Activated T-cell treated with anti-CD3 and anti-CD28 coated beads for 1 hour (primary cell): ENCODE measurements around the gene GRIA1.

ENCODE experiments used
- DNase-seq: peaks from one replicate; pipeline ENCODE4 v3.0.0-alpha.2; 2020; ENCODE audit warnings: low read depth

GRIA1 gene

GRCh38 chr5:153490118-153491037 lies at the start of gene GRIA1:
GRIA1 (plus strand) TSS chr5:153490670.
- DNase-seq = no peak

- DNase-seq = no peak
Measured at GRCh38 chr5:153445875-153446579, 44.4 kb upstream of the GRIA1 start.

DNA sequence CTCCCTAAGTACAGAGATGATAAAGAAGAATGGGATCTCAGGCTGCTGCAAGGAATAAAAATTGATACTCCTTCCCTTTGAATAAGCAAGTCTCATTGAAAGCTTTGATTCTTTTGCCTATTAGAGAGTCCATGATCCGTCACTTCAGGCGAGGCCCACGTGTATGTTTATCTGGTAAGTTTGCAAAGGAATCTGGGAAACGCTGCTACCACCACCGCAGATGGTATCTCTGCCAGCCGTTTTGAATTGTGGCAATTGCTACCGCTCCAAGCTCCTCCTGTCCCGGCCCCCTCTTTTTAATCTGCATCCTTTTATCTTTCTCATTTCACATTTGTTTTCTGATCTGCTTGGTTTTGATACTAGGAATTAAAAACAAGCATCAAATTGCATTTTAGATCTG lies 42.9 kb upstream of the GRIA1 start:
- DNase-seq = no peak

- DNase-seq = no peak
Measured at GRCh38 chr5:153456354-153456753, 34.1 kb upstream of the GRIA1 start.

DNA sequence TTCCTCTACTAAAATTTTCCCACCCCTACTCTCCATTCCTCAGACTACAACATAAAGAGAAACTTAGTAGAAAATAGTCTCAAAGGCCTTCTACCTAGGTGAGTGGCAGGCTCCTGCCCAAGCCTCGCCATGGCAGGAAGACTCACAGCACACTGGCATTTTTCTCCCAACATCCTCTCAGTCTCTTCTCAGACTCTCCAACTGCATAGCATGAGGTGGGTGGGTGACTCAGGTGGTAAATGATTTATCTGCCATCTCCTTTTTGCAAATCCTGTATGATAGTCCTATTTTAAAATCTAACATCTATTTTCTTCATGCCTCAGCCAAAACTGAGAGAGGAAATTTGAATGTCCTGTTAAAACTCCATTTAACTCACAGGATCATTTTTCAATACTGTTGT lies 33.5 kb upstream of the GRIA1 start:
- no peak for DNase-seq

DNA sequence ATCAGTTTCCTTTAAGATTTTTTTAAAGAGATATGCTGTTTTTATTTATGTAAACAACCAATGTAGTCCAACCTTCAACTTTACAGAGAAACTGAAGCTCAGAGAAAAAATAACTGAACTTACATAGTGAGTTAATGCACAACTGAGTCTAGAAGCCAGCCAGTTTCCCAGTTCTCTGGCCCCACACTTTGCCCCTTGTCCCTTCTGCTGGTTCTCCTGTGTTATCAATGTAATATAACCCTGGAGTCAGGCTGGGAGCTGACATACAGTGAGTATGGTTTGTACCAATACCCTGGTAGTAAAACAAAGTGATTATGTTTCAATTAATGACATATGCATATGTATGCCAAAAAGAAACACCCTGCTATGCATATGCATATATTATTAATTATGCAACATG lies 32.2 kb upstream of the GRIA1 start:
- DNase-seq = no peak

DNA sequence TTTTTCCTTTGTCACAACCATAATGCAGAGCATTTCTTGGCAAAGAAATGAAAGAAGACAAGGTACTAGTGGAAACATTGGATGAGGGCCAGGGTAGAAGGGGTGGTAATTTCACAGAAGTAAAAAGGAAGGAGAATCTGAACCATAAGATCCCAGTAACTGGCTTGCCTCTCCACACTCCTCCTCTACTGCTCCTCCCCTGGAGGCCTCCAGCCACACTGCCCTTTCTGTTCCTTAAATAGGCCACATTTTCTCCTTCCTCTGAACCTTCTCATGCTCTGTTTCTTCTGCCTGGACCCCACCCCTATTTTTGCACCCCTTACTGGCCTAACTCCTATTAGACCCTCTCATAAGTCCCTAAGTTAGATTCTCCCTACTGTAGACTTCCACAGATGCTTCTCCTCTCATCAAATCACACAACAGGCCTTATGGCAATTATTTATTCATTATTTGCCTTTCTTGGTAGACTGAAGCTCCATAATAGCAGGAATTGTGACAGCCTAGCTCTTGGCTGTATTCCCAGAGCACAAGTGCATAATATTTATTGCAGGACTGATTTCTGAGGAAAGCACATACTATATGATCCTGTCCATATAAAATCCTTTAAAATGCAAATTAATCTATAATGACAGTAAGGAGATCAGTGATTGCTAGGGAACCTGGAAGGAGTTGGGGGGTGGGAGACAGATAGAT lies 31.3 kb upstream of the GRIA1 start:
- no peak for DNase-seq

DNA sequence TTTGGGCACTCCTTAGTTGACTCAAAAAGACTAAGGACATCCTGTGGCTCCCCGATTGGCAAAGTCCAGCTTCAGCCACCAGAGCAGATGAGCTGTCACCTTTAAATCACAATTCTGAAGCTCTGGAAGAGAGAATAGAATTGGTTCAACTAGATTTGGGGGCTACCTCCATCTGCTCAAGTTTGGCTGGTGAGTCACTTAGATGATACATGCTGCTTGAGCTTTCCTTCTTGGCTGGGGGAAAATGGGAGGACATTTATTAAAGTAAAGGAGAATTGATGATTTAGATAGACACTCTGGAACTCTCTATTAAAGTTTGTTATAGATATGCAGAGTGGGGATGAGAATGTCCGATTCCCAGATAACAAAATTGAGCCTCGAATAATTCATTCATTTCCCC lies 30.0 kb upstream of the GRIA1 start:
- DNase-seq = no peak

DNA sequence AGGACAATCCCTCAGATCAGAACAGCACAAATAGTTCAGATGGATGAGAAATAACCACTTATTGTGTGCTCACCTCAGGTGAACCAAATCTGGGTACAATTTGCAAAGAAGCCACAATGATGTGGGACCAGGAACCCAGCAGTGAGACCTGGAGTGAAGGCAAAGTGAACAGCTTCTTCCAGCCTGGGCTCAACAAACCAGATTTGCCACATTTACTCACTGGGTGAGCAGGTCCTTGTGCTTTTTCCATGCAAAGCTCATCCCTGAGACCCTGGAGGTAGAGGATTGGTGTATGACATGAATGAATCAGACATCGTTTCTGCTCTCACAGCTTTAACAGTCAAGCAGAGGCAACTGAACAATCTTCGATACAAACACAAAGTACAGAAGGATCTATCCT lies 29.1 kb upstream of the GRIA1 start:
- no peak for DNase-seq

GRCh38 chr5:153463806-153464205 lies 26.7 kb upstream of the GRIA1 start:
- DNase-seq = no peak

- DNase-seq = no peak
Measured at GRCh38 chr5:153467546-153467945, 22.9 kb upstream of the GRIA1 start.

DNA sequence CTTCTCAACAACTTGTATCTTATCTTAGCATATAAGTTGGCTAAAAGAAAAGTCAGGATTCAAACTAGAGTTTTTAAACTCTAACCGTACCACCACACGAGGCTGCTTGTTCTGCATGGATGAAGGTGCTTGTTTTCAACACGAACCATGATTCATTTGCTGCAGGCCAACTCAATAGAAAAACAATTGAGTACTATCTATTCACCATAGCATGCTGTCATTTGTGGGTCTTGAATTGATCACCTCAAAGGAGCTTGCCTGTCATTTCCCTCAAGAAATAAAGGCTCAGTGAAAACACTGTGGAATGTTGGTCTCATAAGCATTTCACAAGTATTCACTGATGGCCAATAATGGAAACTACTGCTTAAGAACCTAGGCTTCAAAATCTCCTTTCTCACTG lies 21.0 kb upstream of the GRIA1 start:
- DNase-seq = no peak

DNA sequence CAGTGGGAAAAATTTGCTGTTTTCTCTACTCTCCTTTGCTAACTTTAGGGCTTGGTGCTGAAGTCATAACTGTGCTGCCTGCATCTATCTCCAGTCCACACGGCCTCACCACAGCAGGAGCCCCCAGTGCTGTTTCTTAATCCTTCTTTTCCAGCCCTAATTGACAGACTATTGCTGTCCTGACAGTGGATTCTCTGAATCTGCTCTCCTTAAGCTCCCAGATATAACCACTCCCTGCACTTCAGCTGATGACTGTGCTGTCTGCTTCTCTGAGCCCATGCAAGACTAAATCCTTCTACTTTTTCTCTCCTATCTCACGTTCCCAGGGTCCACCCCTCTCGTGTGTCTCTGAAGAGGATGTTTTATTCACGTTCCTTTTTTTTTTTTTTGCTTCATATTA lies 19.7 kb upstream of the GRIA1 start:
- DNase-seq = no peak

- DNase-seq = no peak
Measured at GRCh38 chr5:153476767-153477166, 13.7 kb upstream of the GRIA1 start.

- DNase-seq = no peak
Measured at GRCh38 chr5:153480401-153480800, 10.1 kb upstream of the GRIA1 start.

DNA sequence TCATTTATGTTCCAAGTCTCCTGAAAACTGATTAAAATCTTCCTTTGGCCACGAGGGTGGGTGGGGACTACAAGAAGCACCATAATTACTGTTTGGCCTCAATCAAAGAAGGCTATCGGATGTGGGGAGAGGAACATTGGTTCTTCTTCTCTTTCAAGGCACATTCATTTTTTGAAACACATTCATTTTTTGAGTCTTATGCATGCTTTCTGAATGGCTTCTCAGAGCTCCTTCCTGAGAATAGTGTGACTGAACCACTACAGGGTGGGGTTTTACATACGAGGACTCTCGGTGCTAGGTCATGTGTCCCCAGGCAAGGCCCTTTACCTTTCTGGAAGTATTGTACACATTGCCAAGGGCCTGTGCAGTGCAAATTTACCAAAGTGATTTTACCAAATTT lies 7.0 kb upstream of the GRIA1 start:
- DNase-seq = no peak

DNA sequence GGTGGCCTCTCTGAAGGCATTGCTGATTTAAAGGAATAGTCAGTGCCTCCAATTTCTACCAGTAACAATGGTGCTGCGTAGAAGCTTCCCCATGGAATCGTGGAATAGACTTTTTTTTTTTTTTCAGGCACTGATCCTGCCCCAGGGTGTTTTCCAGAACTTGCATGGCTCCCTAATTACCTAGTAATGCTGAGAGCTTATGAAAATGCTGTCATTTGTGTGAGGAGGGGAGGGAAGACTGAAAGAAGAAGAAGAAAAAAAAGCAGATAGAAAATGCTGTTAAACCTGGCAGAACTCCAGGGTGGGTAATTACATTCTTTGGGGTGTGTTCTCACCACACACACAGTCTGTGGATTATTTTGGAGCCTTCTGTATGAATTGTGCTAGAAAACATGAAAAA lies 4.8 kb upstream of the GRIA1 start:
- no peak for DNase-seq

- no peak for DNase-seq
Measured at GRCh38 chr5:153486771-153487170, 3.7 kb upstream of the GRIA1 start.

DNA sequence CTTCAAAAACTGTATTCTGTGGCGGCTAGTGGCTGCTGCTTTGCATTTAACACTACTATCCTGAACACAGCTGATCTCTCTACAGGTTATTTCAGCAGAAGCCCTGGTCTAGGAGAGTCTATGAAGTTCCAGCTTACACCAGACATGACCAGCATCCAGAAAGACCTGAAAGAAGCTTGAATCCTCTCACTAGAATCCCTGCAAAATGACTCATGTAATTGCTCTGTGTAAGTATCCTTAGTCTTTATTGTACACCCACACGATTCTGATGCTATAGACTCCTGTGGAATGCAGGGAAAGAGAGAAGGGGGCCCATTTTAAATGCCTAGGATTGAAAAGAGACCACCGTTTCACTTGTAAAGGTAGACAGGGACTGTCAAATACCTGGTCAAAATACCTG lies 859 bp upstream of the GRIA1 start:
- no peak for DNase-seq

DNA sequence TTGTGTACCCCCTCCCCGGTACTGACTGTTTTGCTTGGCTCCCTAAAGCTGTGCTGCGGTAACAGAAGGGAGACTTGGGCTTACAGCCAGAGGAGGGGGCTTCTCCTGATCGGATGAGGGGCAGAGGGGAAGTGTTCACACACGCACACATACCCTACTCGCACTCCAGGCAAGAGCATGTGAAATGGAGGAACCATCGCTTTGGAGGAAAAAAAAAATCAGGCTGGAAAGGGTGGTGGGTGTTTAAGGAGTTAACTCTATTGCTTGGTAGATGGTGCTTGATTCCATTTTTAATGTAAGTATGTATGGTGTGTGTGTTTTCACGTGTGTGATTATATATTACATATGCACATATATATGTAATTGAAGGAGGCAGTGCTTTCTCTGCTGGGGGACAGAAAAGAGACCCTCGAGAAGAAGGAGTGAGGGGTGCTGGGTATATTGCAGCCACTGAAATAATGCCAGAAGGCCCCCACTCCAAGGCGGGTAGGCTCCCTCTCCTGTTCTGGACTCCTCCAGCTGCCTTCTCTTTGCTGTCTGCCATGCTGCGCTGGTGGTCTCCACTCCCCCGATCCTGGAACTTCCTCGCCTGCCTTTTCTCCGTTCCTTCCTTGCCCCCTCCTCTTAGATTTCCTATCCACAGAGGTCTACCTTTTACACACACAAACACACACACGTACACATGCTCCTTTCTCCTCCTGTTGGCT lies 721 bp downstream of the GRIA1 start:
- no peak for DNase-seq

GRCh38 chr5:153491856-153492255 lies 1.4 kb downstream of the GRIA1 start:
- no peak for DNase-seq

- DNase-seq = no peak
Measured at GRCh38 chr5:153496835-153497234, 6.4 kb downstream of the GRIA1 start.
